Astrocyte of the cerebellum (primary cell): ENCODE results near the gene RNU7-1.

Experiments
- DNase-seq: peaks from one replicate; pipeline ENCODE4 v3.0.0-alpha.2; 2011; ENCODE audit warnings: low read depth
- H3K4me3 ChIP-seq: 2 replicates; pipeline ENCODE4 v1.5.1; 2011; ENCODE audit warnings: mild to moderate bottlenecking, low read depth, low read length, moderate library complexity
- in situ Hi-C: cut with HindIII; loops from 2 replicates; pipeline ENCODE4 v1.10.0; 2017; ENCODE audit warnings: low sequenced_read_pairs
- TF ChIP-seq, protein P1 (sequence below): IDR thresholded peaks from 2 replicates; pipeline ENCODE4 v1.5.1; 2012; ENCODE audit warnings: low read length, low read depth, moderate library complexity, mild to moderate bottlenecking; ENCODE audit errors: missing control alignments

RNU7-1 gene

DNA sequence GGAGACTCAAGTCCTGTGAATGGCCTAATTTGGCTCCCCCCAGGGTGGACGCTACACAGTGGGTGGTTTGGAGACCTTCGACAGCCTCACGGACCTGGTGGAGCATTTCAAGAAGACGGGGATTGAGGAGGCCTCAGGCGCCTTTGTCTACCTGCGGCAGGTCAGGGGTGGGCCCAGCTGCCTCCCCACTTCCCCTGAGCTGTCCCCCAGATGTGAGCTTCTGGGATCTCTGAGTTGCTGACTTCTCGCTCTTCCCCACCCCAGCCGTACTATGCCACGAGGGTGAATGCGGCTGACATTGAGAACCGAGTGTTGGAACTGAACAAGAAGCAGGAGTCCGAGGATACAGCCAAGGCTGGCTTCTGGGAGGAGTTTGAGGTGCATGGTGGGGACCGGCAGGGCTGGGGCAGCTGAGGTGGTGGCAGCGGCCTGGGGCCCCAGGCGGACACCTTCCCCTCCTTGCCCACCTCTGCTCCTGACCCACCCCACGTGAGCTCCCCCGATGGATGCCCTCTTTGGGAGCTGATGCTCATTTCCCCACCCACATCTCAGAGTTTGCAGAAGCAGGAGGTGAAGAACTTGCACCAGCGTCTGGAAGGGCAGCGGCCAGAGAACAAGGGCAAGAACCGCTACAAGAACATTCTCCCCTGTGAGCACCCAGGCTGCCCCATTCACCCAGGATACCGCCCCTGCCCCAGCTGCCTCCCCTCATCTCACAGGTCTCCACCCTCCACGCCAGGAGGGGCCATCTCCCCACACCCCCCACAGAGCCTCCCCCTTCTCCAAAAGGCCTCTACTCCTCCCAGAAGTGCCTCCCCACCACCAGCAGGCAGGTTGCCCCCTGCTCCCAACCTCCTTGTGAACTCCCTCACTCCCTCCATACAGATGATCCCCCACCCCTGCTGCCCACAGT is 11.7 kb downstream of the RNU7-1 start:
- TF ChIP-seq, protein P1, sequence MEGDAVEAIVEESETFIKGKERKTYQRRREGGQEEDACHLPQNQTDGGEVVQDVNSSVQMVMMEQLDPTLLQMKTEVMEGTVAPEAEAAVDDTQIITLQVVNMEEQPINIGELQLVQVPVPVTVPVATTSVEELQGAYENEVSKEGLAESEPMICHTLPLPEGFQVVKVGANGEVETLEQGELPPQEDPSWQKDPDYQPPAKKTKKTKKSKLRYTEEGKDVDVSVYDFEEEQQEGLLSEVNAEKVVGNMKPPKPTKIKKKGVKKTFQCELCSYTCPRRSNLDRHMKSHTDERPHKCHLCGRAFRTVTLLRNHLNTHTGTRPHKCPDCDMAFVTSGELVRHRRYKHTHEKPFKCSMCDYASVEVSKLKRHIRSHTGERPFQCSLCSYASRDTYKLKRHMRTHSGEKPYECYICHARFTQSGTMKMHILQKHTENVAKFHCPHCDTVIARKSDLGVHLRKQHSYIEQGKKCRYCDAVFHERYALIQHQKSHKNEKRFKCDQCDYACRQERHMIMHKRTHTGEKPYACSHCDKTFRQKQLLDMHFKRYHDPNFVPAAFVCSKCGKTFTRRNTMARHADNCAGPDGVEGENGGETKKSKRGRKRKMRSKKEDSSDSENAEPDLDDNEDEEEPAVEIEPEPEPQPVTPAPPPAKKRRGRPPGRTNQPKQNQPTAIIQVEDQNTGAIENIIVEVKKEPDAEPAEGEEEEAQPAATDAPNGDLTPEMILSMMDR: no peak
- no peak overlapping the region for H3K4me3 ChIP-seq
- no peak for DNase-seq
- in situ Hi-C loops: no loop called here

DNA sequence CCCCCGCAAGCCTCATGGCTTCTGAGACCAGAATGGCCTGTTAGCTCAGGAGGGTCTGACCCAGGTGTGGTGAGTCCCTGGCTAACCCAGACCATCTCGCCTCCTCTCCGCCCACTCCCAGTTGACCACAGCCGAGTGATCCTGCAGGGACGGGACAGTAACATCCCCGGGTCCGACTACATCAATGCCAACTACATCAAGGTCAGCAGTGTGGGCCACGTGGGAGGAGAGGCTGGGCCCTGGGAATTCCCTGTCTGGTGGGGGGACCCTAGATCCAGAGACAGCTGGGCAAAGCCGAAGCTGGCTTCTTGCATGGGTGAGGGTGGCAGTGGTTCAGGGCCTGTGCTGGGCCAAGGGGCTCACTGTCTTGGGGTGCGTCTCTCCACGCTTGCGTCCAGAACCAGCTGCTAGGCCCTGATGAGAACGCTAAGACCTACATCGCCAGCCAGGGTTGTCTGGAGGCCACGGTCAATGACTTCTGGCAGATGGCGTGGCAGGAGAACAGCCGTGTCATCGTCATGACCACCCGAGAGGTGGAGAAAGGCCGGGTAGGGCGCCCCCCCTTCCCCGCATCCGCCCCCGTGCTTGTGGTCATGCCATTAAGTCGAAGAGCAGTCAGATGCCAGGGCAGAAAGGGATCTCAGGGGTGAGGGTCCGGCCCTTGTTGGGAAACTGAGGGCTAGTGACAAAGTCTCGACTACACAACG is 12.6 kb downstream of the RNU7-1 start:
- H3K4me3 ChIP-seq: no peak overlapping the region
- in situ Hi-C loops: no loop called here
- TF ChIP-seq, protein P1: no peak
- DNase-seq: no peak

DNA sequence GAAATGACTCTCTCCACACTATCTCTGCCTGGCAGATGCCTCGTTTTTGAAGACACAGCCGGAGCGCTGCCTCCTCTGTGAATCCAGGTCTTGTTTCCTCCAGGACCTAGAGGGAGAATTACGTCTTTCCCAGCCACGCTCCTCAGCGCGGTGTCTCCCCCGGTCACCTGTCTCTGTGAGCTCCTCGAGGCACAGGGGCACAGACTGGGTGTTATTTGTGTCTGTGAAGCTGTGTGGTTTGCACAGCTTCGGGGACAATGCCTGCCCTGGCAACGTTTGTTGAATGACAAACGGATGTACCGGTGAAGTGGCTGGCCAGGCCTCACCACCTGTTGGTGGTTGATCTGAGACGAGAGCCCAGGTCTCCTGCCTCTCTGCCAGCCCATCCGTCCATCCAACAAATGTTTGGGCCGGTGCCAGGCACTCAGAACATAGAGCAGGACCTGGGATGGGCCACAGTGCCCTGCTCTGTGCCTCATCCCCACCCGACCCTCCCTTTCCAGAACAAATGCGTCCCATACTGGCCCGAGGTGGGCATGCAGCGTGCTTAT is 13.6 kb downstream of the RNU7-1 start:
- TF ChIP-seq, protein P1: no peak
- DNase-seq: no peak
- no peak overlapping the region for H3K4me3 ChIP-seq
- in situ Hi-C loops: no loop called here

DNA sequence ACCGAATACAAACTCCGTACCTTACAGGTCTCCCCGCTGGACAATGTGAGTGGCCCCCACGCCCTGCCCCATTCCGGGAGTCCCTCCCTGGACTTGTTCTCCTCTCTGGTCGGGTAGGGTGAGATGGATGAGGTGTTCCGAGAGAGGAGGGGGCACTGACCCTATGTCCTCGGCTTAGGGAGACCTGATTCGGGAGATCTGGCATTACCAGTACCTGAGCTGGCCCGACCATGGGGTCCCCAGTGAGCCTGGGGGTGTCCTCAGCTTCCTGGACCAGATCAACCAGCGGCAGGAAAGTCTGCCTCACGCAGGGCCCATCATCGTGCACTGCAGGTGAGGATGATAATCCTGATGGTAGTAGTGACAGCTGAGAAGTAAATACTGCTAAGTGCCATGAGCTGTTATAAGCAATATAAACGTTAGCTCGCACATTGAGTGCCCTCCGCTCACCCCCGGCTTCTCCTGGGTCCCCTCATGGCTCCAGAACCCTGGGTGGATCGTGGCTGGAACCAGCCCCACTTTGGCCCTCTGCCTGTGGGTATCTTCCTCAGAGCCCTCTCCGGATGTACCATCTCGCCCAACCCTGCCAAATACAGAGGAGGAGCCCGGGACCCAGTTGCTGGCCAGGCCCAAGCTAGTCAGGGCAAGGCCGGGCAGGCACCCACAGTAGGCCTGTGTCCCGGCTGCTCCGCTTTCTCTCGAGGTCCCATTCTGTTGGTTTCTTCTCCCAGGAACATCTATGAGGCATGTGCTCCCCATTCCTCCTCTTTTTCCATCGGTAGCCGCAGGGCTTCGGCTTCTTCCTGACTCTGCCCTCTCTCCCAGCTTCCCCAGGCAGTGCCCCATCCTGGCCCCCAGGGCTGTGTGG is 14.4 kb downstream of the RNU7-1 start:
- DNase-seq: no peak
- H3K4me3 ChIP-seq: no peak overlapping the region
- TF ChIP-seq, protein P1: no peak
- in situ Hi-C loops: no loop called here

DNA sequence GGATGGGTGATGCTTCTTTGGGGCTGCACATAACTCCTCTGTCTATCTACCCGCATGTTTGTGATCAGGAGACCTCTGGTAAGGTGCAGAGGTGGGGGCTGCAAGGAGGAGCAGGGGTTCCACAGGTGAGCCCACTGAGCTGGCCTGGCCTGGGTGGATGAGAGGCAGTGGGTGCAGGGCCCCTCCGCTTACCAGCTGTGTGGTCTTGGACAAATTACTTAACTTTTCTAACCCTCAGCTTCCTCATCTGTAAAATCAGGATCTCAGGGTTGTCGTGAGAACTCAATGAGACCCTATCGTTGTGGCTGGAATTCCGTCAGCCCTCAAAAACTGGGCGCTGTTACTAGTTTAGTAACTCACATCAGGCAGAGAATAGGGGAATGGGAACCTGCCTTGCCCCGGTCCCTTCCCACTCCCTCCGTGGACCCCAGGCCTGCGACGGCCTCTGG is 15.0 kb downstream of the RNU7-1 start:
- H3K4me3 ChIP-seq: no peak overlapping the region
- DNase-seq: no peak
- in situ Hi-C loops: no loop called here
- TF ChIP-seq, protein P1: no peak
